ENCODE measurements around the gene COL16A1.
A peak's percentile ranks its signal among the peaks of the same experiment; 100 is the strongest.

Gene COL16A1

DNA sequence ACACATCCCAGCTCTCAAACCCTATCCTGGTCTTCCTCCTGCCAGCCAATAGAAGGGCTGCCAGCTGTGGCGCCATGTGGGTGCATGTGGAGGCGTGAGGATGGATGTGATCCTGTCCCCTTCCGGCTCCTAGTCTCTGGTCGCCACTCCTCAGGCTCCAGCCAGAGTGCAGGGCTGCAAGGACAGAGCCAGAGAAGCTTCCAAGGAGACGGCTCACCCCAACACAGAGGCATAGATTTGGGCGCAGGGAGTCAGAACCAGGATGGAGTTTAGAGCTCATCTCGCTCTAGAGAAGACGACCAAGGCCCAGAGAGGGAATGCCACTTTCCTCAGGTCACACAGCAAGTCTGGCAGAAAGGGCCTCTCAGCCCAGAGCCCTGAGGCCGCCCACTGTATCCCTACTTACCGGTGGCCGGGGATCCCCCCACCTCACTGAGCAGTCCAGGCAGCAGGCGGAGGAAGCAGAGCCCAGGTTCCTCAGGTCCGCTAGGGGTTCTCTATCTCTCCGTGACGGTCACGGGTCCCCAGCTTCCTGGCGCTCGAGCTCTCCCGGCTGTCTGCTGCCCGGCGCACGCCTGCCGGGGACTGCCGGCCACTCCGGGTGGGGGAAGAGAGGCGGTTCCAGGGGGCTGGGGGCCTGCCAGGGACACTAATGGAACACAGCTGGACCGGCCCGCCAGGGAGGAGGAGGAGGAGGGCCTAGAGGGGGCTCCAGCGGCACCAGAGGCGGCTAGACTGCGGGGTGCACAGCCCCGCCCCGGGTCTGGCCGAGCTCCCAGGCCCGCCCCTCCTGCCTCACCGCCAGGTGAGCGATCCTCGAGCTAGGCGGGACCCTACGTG lies at the start of gene COL16A1:
COL16A1 (minus strand) TSS at position 587 of the 840 bp plus-strand sequence. CDS start 1,824 bp downstream, outside the sequence.
- DNase-seq = peak; percentile 95

DNA sequence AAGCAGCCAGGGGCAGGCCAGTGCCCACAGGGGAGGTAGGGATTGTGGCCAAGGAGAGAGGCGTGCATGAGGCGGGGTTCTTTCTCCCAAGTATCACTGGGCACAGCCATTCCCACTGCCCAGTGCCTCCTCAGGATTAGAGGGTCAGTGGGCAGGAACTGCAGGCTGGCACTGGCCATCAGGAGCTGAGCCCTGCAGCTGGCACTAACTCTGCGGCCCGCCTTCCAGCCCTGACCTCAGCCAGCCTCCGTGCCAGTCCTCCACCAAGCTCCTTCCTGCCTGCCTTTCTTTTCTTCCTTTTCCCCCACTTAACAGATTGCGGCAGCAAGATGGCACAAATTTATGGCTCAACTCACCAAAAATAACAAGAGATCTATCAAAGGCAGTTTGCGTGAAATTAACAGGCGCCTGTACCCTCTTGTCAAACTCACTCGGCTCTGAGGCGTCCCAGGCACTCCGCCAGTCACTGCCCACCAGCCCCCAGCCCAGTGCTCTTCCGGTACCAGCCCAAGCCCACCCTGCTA lies 49.2 kb upstream of the COL16A1 start:
- DNase-seq = no peak

DNA sequence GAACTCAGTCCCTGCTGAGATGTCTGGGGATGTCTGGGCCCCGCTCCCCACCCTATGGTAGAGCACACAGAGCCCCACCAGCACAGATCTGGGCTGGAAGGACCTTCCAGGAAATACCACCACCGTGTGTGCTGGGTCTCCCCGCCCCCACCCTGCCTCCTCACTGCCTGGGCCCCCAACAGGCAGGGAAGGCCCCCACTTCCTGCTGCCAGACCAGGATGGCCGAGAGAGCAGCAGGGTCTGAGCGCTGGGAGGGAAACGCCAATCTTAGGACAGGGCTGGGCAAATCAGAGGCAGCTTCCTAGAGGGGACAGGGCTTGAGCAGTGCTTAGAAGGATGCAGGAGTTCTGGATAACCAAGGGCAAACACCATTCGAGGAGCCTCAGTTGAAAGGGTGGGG lies 48.4 kb upstream of the COL16A1 start:
- DNase-seq = no peak

DNA sequence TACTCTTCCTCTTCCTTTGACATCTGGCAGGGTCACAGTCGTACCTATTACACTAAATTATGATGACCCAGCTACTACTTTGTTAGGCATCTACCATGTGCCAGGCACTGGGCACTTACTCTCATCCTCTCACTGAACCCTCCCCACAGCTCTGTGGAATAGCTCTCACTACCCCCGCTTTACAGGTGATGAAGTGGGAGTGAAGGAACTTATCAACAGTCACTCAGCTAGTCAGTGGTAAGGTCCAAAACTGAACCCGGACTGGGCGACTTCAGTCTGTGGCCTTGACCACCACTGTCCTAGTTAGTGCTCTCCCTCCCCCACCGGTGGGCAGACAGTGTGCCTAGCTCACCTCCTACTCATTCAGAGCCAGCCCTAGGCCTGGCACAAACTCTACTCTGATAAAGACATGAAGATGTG lies 48.0 kb upstream of the COL16A1 start:
- DNase-seq = no peak

- no peak for DNase-seq
Measured at GRCh38 chr1:31750858-31751510, 47.2 kb upstream of the COL16A1 start.

- DNase-seq = no peak
Measured at GRCh38 chr1:31749785-31750735, 46.2 kb upstream of the COL16A1 start.

GRCh38 chr1:31748365-31748764 lies 44.5 kb upstream of the COL16A1 start:
- DNase-seq = no peak

DNA sequence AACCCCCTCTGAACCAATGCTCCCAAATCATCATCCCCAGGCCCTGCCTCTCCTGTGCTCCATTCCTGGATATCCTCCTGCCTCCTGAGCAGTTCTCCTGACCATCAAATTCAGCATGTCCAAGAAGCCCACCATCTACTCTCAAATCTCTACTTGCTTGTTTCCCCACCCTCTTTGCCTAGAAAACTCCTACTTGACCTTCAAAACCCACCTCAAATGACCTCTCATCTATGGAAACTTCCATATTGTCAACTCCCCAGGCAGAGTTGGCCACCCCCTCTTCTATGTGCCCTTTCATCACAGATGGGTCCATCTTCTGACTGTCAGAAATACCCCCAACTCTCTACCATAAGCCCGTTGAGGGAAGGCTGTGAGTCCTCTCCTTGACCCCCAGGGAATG lies 43.5 kb upstream of the COL16A1 start:
- no peak for DNase-seq

- no peak for DNase-seq
Measured at GRCh38 chr1:31746687-31747086, 42.9 kb upstream of the COL16A1 start.

GRCh38 chr1:31745946-31746670 lies 42.3 kb upstream of the COL16A1 start:
- DNase-seq = no peak

DNA sequence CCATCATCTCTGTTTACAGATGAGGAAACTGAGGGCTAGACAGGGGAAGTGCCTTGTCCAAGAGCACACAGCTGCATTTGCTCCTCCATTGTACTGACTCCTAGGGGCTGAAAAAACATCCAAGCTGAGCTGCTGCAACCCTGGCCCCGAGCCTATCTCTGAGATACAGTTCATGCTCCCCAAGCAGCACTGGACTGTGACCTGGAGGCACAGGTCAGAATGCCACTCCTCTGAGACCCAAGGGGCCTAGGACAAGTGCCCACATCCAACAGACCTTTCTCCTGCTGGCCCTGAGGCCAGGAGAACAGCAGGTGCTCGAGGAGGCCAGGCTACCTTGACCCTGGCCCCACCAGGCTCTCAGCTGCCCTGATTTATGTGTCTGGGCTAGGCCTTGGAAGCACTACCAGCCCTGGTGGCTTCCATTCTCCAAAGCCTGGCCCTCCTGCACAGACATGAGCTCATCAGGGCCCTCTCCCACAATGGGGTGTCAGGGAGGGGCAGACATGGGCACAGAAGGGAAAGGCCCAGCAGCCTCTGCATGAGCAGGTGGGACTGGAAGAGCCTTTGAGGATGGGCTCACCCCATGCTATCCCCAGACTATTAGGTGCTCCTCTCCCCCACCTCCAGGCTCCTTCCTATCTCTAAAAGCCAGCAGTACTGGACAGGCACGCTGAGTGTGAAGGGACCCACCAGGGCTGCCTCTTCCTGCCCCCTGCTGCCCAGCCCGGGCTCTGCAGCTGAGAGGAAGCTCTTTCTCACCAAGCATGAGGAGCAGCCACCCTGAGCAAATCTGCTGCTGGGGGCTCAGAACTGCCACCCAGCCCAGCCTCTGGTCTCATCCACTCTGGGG lies 41.5 kb upstream of the COL16A1 start:
- peak; percentile 77 for DNase-seq

DNA sequence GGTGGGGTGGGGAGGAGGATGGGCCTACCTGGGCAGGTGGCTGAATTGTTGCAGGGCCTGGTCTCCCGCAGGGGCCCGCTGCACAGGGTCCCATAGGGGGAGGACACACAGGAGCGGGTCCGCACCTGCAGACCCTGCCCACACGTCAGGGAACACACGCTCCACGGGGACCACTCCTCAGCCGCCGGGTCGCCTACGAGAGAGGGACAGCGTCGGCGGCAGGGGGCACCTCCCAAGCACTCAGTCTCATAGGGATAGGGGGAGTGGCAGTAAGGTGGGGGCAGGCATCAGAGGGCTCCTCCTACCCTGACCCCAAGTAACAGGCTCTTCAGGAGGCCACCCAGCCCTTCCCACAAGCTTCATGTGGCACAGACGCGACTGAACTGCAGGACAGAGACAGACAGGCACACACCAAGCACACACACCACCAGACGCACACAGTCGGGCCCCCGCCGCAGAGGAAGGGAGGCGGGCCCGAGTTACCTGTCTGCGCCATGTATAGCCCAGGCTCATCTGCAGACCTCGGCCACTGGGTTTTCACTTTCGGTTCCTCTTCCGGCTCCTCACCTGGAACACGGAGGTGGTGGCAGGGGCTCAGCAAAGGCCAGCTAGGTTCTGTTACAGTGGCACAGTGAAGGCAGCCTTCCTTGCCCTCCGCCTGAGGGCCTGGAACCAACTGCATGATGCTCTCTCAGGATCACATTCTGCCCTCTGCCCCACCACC lies 40.5 kb upstream of the COL16A1 start:
- no peak for DNase-seq

GRCh38 chr1:31742462-31743212 lies 38.8 kb upstream of the COL16A1 start:
- DNase-seq = no peak

DNA sequence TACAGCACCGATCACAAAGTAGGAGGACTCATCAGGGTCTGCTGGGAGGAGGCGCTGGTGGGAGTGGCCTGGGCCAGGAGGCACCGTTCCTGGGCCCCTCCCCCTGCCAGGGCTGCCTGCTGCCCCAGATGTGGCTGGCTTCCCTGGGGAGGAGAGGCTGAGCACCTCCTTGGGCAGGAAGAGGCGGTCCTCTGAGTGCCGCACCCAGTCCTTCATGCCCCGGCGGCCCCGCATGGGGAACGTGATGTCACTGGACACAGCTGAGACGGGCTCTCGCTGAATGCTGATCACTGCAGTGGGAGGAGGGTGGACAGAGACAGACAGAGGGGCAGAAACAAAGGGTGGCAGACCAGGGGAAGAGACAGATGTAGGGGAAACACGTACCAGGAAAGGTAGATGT lies 35.5 kb upstream of the COL16A1 start:
- no peak for DNase-seq

- DNase-seq = no peak
Measured at GRCh38 chr1:31736675-31737074, 32.9 kb upstream of the COL16A1 start.

DNA sequence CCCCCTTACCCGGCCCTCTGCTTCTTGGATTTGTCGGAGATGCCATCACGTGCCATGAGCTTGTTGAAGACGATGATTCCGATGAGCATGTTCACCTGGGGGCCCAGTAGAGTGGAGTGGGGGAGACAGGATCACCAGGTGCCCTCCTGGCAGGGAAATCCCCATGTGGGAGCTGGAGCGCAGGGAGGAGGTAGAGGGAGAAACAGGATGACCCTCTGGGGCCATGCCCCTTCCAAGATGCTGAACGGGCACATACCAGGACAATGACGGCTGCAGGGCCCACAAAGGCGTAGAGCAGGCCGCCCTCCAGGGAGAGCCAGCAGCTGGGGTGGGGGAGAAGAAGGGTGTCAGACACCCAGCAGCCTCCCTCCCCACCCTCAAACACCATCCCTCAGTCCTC lies 31.8 kb upstream of the COL16A1 start:
- no peak for DNase-seq

DNA sequence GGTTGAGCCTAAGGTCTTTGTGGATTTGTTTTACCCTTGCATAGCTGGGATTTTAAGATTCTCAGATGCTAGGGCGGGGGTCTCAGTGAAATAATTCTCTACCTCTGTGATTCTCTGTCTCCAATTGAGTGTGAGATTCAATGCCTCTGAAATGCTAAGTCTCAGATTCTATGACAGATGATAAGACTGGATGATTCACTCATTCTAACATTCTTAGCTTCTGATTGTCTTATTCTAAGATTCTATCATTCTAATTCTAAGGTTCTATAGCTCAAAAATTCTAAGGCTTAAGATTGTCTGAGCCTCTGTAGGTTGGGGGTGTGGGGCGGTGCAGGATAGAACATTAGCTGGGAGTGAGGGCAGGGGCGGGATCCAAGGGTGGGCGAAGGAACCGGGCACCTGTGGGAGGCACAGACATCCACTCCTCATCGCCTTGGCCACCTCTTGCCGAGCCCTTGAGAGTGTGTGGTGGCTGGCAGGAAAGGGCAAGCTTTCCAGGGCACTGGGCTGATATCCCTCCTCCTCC lies 30.8 kb upstream of the COL16A1 start:
- DNase-seq = no peak

- DNase-seq = no peak
Measured at GRCh38 chr1:31733389-31734219, 29.8 kb upstream of the COL16A1 start.
